K562 treated with DMSO at 1 percent for 12 hours (cell line): ENCODE data around the gene PNLIPRP1. TPM values are rescaled to one million over a fixed set of nuclear protein-coding genes. Genes with fewer than 3 reads are reported as not detected.

Source experiments
- total RNA-seq: library from RNA; unstranded; fragments of 300-600 nt; gene quantifications from 2 replicates; pipeline ENCODE4 v1.2.3, GENCODE V29; 2022; ENCODE audit not compliant: insufficient read depth

Gene PNLIPRP1
- total RNA-seq = not detected in 2 replicates

GRCh38 chr10:116590590-116591444, at the start of gene PNLIPRP1:
Gene PNLIPRP1 (plus strand): TSS chr10:116590959. CDS start chr10:116591130, 171 bp downstream.

DNA sequence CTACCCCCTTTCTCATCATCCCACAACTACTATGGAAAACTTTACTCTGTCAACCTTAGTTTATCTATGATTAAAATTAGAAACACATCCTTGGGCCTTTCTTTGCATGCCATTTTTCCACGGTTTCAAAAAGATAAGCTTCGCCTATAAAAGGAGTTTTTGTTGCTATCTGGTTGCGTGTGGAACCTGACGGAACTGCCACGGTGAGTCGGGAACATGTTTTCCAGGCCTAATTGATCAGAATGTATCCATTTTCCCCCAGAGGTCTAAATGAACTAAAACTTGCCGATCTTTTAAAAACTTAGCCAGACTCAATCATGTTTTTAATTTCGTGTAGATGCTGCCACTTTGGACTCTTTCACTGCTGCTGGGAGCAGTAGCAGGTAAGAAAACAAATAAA, 45.0 kb upstream of the PNLIPRP1 start, which contains the start of gene PNLIP:
PNLIP (plus strand) TSS at position 176 of the 400 bp plus-strand sequence; CDS start at position 338, 162 bp downstream.

DNA sequence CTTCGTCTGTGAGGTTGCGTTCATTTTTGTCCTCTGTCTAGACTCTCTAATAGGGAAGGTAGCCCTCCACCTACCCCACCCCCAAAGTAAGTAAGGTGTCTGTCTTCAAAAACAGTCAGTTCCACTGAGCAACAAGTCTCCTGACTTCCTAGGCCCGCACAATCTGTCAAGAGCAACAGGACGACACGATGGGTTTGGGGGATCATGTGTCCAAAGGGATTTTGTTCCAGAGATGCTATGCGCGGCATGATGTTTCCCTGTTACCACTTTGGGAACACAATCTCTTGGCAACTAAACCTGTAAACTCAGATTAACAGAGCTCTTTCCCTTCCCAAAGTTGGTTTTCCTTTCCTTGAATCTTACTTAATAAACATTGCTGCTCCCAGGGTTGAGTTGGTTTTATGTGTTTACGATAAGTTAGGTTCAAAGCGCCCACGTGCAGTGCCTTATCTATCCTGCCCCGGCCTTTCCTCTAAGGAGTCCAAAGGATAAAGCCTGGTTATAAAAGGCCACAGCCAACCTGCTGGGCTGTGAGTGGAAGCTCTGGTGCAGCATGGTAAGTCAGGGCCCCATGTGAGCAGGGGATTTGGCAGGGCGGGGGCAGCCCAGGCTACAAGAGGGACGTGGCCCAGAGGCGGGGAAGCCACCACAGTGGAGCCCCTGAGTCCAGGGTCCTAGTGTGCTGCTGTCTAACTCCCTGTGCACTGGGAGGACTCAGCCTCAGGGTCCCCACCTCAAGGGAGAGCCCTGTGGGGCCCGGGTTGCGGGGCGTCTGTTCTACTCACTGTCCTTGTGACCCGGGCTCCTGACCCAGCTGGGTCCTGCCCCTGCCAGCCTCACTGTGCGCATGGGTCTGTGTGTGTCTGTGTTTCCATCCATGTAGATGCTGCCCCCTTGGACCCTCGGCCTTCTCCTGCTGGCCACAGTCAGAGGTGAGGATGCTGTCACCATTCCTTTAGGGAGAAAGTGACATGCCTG, 30.0 kb downstream of the PNLIPRP1 start, which contains the start of gene PNLIPRP2:
PNLIPRP2 (plus strand) TSS at position 531 of the 978 bp plus-strand sequence.

Other genes starting within 250 kb of the PNLIPRP1 start
- gene PNLIPRP3, start 163.1 kb upstream of the PNLIPRP1 start, total RNA-seq = not detected in 2 replicates
- not detected in 2 replicates for gene PNLIP, start 45.0 kb upstream of the PNLIPRP1 start, total RNA-seq
- gene PNLIPRP2, start 30.0 kb downstream of the PNLIPRP1 start, total RNA-seq = not detected in 2 replicates
- 0.46 TPM in 1 of 2 replicates, not detected in the other for gene HSPA12A, start 151.6 kb downstream of the PNLIPRP1 start, total RNA-seq